ENCODE measurements around the gene MT1A. TPM values are rescaled to one million over a fixed set of nuclear protein-coding genes. Genes with fewer than 3 reads are reported as not detected.

Gene MT1A
- total RNA-seq, 1 donor from 2014 or later = 4.9 TPM

DNA sequence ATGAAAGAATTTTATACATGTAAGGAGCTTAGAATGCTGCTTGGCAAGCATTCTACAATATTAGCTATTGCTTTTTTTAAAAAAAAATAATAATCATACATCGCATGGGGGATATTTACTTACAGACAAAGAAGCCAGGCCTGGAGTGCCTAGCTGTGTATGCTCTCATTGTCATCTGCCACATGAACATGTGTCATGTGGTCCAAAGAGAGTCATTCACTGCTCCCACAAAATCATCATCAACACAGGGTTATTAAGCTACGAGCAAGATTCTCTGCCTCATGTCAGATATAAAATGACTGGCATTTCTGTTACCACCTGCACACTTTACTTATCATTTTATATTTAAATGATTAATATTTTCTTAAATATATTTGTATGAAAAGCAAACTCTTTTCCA lies 14.8 kb upstream of the MT1A start:
- DNase-seq = no peak
- TF ChIP-seq, protein P1, sequence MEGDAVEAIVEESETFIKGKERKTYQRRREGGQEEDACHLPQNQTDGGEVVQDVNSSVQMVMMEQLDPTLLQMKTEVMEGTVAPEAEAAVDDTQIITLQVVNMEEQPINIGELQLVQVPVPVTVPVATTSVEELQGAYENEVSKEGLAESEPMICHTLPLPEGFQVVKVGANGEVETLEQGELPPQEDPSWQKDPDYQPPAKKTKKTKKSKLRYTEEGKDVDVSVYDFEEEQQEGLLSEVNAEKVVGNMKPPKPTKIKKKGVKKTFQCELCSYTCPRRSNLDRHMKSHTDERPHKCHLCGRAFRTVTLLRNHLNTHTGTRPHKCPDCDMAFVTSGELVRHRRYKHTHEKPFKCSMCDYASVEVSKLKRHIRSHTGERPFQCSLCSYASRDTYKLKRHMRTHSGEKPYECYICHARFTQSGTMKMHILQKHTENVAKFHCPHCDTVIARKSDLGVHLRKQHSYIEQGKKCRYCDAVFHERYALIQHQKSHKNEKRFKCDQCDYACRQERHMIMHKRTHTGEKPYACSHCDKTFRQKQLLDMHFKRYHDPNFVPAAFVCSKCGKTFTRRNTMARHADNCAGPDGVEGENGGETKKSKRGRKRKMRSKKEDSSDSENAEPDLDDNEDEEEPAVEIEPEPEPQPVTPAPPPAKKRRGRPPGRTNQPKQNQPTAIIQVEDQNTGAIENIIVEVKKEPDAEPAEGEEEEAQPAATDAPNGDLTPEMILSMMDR (IDR thresholded peaks at IDR 0.05) = no peak
- no peaks in the 10 kb centered on the region for H3K9me3 ChIP-seq
- no peaks in the 10 kb centered on the region for H3K36me3 ChIP-seq
- ATAC-seq = no peak
- H3K27me3 ChIP-seq = no peaks in the 10 kb centered on the region
- intact Hi-C loops (cut with DNase I) = no loop called here
- H3K27ac ChIP-seq = no peak overlapping the region
- no peak overlapping the region for H3K4me3 ChIP-seq
- peaks cover 6% of the 10 kb centered on the region for H3K4me1 ChIP-seq

GRCh38 chr16:56625140-56625942 lies 13.1 kb upstream of the MT1A start, which contains the start of gene MT1E:
TSS of gene MT1E (plus strand) at chr16:56625781. CDS start at chr16:56625852, 71 bp downstream.
- no peaks in the 10 kb centered on the region for H3K27me3 ChIP-seq
- intact Hi-C loops (cut with DNase I) = no loop called here
- ATAC-seq (peak; percentile 96), DNase-seq (peak; percentile 92)
- peak within 1 kb of the TSS; percentile 70 for H3K4me3 ChIP-seq
- peak within 1 kb of the TSS; percentile 93 for H3K27ac ChIP-seq
- H3K36me3 ChIP-seq = no peaks in the 10 kb centered on the region
- TF ChIP-seq, protein P1 (IDR thresholded peaks at IDR 0.05) = no peak
- no peaks in the 10 kb centered on the region for H3K9me3 ChIP-seq
- peaks cover 6% of the 10 kb centered on the region for H3K4me1 ChIP-seq

- ATAC-seq = peak; percentile 59
- Histone ChIP-seq H3K4me3 (peak overlapping the region; percentile 70), H3K27me3 (no peaks in the 10 kb centered on the region), H3K9me3 (no peaks in the 10 kb centered on the region), H3K27ac (peak overlapping the region; percentile 93), H3K4me1 (peaks cover 6% of the 10 kb centered on the region), H3K36me3 (no peaks in the 10 kb centered on the region)
- DNase-seq = no peak
- TF ChIP-seq, protein P1 (IDR thresholded peaks at IDR 0.05) = no peak
- intact Hi-C loops (cut with DNase I) = no loop called here
Observed at GRCh38 chr16:56625943-56626654, 12.4 kb upstream of the MT1A start.

DNA sequence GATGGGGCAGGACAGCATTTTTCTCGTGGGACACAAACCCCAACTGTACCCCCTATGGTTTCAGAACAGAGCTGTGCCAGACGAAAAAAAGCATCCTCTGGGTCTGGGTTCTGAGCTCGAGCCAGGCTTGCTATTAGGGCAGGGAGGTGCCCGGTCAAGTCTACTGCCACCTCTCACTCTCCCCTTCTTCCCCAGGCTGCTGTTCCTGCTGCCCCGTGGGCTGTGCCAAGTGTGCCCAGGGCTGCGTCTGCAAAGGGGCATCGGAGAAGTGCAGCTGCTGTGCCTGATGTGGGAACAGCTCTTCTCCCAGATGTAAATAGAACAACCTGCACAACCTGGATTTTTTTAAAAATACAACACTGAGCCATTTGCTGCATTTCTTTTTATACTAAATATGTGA lies 11.8 kb upstream of the MT1A start:
- no peaks in the 10 kb centered on the region for H3K27me3 ChIP-seq
- TF ChIP-seq, protein P1 (IDR thresholded peaks at IDR 0.05) = no peak
- intact Hi-C loops (cut with DNase I) = no loop called here
- no peaks in the 10 kb centered on the region for H3K9me3 ChIP-seq
- H3K27ac ChIP-seq = peak overlapping the region; percentile 93
- H3K36me3 ChIP-seq = no peaks in the 10 kb centered on the region
- DNase-seq = no peak
- H3K4me3 ChIP-seq = peak overlapping the region; percentile 70
- H3K4me1 ChIP-seq = peaks cover 6% of the 10 kb centered on the region
- ATAC-seq = no peak

GRCh38 chr16:56628486-56629350 lies 9.7 kb upstream of the MT1A start:
- TF ChIP-seq, protein P1 (IDR thresholded peaks at IDR 0.05) = no peak
- no peak overlapping the region for H3K4me3 ChIP-seq
- no peaks in the 10 kb centered on the region for H3K9me3 ChIP-seq
- H3K27me3 ChIP-seq = no peaks in the 10 kb centered on the region
- DNase-seq = no peak
- H3K4me1 ChIP-seq = peaks cover 6% of the 10 kb centered on the region
- no peaks in the 10 kb centered on the region for H3K36me3 ChIP-seq
- no peak for ATAC-seq
- H3K27ac ChIP-seq = peak overlapping the region; percentile 2
- intact Hi-C loops (cut with DNase I) = no loop called here
